GM21825 (cell line): ENCODE results near the gene UGT1A5.

Source experiments
- ATAC-seq: cut with Tn5 transposase; IDR thresholded peaks from one replicate; pipeline ENCODE4 v1.9.1; 2021; ENCODE audit warnings: mild to moderate bottlenecking, moderate library complexity; ENCODE audit not compliant: unreplicated experiment

Gene UGT1A5

DNA sequence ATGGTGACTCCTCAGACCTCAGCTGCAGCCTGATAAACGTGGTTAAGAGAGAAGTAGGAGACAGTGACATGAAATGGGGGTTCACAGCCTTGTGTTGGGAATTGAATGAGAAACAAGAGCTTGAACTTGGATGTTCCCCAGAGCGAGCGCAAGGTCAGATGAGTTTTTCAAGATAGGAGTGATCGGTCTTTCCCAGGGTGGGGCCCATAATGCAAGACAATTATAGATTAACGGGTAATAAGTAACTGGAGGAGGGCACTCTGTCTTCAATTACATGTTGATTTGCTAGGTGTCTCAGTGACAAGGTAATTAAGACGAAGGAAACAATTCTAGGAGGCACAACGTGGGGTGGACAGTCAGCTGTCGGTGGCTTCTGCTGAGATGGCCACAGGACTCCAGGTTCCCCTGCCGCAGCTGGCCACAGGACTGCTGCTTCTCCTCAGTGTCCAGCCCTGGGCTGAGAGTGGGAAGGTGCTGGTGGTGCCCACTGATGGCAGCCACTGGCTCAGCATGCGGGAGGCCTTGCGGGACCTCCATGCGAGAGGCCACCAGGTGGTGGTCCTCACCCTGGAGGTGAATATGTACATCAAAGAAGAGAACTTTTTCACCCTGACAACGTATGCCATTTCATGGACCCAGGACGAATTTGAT is at the start of gene UGT1A5:
Gene UGT1A5 (plus strand): TSS at position 297 of the 651 bp plus-strand sequence. CDS start 85 bp downstream, at position 382.
- no peak for ATAC-seq

DNA sequence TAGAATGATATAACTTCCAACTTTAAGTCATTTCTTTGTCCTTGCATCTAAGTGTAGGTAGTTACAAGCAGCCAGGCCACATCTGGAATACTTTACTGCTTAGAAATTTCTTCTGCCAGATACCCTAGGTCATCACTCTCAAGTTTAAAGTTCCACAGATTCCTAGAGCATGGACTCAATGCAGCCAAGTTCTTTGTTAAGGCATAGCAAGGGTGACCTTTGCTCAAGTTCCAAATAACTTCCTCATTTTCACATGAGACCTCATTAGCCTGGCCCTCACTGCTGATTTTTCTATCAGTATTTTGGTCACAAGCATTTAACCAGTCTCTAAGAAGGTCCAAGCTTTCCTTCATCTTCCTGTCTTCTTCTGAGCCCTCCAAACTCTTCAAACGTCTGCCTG is 48.8 kb upstream of the UGT1A5 start:
- no peak for ATAC-seq

DNA sequence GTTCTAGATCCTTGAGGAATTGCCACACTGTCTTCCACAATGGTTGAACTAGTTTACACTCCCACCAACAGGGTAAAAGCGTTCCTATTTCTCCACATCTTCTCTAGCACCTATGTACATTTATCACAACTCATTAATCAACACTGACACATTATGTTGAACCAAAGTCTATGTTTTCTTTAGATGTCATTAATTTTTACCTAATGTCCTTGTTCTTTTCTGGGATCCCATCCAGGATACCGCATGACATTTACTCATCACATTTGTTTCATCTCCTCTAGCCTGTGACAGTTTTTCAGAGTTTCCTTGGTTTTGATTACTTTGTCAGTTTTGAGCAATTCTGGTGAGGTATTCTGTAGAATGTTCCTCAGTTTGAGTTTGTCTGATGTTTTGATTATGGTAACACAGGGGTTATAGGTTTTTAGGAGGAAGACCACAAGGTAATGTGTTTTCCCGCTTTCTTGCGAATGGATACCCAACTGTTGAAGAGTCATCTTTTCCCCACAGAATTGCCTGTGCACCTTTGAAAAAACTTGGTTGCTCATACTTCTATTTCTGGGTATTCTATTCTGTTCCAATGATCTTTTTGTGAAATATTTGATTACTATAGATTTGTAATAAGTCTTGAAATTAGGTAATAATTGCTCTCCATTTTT is 44.0 kb upstream of the UGT1A5 start:
- no peak for ATAC-seq

DNA sequence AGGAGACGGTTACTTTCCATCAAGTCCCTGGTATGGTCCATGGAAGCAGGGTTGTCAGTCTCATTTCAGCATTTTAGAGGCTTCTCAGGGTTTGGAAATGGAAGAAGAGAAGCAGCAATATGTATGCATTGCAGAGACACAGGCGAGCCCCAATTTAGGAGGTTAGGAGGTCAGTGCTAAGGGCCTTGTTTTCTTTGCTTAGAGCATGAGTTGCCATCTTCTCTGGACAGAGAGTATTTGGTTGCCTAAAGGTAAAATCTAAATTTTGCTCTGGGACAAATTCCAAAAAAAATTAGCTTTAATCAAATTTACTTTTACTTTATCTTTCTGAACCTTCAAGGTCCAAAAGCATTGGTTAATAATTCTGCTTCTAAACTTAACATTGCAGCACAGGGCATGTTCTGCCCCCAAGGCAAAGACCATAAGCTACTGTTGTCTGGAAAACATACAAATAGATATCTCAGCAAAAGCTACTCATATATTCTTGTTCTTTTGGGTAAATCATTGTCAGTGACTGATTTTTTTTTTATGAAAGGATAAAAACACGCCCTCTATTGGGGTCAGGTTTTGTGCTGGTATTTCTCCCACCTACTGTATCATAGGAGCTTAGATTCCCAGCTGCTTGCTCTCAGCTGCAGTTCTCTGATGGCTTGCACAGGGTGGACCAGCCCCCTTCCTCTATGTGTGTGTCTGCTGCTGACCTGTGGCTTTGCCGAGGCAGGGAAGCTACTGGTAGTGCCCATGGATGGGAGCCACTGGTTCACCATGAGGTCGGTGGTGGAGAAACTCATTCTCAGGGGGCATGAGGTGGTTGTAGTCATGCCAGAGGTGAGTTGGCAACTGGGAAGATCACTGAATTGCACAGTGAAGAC is 41.2 kb upstream of the UGT1A5 start, which contains the start of gene UGT1A9:
Gene UGT1A9 (plus strand): TSS at position 609 of the 872 bp plus-strand sequence. CDS start 37 bp downstream, at position 646.
- ATAC-seq, result no peak

DNA sequence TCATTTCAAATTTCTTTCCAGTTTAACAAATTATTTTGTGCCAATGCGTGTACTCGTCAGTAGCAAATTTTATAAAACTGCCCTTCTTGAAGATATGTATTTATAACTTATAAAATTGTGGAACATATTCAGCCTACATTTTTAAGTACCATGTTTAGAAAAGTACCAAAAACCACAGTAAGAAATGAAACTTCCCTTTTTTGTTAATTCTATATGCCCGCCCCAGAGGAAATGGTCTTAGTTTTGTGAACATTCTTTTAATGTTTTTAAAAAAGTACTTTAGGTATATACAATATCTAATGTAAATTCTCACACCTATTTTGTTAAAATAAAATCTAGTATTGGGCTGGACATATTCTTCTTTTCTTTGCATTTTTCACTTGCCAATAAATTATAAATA is 39.8 kb upstream of the UGT1A5 start:
- ATAC-seq, result no peak

DNA sequence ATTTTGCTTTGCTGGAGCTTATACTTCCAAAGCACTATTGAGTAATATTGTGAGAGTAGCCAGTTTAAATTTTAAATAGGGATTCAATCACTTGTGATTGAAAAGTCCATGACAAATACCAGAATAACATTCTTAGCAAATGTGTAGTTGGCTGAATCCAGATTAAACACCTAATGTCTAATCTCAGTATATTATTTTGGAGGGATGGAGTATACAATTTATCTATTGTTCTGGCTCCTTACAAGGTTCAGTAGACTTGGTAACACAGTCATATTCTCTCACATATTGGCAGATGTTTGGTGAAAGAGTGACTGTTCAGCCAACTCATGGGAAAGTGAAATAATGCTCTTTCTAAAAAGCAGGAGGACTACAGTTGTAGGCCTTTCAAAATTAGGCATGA is 38.8 kb upstream of the UGT1A5 start:
- no peak for ATAC-seq

DNA sequence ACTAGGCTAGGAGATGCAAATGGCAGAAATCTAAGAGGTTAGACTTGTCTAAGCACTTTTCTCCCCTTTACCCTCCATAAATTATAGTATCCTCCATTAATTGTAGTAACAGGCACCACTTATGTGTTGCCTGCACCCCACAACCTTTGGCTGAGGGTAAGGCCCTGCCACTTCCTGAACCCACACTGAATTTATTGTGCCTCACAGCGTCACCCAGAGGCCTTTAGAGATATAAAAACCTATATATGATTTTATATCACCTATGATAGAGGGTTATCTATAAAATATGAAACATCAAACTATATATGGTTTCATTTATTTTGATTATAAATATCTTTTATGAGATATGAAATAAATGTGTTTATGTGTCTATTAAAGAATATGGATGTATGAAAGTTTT is 38.4 kb upstream of the UGT1A5 start:
- no peak for ATAC-seq

DNA sequence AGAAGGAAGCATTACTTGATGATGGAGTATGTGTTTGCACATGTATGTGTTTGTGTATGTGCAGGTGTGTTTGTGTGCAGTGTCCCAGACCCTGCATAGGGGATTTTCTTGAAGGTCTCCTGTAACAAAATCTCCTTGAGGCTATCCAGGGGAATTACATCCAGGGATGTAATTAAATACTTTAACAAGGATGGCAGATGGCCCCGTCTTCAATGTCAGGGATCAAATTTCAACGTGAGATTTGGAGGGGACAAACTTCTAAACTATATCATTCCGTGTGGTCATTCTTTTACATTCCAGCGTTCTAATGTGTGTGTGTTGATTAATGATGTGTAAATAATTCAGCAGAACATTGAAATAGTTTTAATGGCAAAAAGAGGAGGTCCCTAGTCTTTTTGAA is 37.7 kb upstream of the UGT1A5 start:
- no peak for ATAC-seq

DNA sequence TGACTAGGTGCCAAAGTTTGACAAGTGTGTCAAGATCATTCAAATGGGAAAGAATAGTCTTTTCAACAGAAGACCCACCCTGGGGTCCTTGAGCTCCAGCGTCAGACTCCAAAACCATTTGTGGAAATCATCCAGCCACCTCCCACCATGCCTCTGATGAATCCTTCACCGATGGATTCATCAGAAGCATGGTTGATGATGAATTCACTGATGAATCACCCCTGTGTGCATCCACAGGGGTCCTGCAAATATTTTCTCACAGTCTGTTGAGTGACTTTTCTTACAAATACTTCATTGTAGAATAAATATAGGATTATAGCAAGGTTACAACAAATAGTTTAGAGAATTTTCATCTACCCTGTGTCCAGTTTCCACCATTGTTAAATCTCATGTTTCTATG is 36.7 kb upstream of the UGT1A5 start:
- no peak for ATAC-seq

DNA sequence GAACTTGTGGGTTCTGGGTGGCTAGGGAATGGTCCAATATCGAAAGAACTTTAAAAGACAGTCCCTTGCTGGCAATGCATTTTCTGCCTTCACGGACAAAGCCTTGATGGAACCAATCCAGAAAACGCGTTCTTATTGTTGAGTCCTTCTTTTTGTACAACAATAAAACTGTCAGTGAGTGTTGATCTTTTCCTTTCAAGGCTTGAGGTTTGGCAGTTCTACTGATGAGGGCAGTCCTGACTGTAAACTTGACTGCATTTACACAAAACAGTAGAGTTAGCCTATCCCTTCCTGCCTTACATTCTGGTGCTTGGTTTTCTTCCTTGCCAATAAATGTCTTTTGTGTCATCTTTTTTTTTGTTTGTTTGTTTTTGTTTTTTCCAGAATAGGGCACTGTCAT is 33.5 kb upstream of the UGT1A5 start:
- ATAC-seq, result no peak

DNA sequence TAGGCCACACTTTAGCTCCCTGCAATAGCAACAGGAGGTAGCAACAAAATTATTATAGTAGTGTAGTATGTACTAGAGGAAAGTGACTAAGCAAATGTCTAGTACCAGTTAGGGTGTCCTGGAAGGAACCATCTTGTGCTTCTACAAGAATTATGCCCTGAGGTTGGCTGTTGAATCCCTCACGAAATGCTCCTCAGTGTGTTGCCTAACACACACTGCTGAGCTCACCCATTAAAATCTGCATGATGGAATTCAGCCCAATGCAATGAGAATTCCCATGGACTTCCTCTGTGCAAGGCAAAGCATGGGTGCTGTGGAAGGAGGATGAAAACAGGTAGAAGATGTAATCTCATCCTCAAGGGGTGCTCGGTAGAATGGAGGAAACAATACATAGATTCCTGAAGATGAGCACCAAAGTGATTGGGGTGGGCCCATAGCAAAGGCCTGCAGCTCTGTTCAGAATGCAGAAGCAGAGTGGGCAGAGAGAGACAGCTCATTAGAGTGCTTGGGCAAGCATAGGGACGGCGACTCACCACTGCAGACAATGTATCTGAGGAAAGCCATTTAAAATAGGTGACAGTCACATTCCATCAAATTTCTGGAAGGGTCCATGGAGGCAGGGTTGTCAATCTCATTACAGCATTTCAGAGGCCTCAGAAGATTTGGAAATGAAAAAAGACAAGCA is 32.2 kb upstream of the UGT1A5 start:
- ATAC-seq, result no peak

DNA sequence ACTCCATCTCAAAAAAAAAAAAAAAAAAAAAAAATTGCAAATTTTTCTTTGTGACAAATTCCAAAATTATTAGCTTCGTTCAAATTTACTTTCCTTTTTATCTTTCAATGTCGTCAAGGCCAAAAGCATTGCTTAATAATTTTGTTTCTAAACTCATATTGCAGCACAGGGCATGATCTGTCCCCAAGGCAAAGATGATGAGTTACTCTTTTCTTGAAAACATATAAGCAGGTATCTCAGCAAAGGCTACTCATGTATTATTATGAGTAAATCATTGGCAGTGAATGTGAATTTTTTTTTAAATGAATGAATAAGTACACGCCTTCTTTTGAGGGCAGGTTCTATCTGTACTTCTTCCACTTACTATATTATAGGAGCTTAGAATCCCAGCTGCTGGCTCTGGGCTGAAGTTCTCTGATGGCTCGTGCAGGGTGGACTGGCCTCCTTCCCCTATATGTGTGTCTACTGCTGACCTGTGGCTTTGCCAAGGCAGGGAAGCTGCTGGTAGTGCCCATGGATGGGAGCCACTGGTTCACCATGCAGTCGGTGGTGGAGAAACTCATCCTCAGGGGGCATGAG is 31.1 kb upstream of the UGT1A5 start, which contains the start of gene UGT1A7:
Gene UGT1A7 (plus strand): TSS at position 381 of the 579 bp plus-strand sequence. CDS start 37 bp downstream, at position 418.
- no peak for ATAC-seq

DNA sequence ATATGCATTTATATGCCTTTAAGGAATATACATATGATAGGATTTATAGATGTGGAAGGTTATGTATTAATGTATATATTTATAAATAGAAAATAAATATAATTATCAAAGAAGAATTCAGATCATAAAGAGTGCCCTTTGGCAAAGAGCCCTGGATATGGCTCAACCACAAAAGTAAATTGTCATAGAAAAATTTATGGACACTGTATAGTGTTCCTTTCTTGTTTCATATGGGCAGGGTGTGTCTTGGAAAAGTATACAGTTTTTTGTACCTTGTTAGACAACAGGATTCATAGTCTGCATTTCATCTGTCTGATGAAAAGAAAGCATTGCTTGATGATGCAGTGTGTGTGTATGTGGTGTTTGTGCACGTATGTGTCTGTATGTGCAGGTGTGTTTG is 28.1 kb upstream of the UGT1A5 start:
- no peak for ATAC-seq

DNA sequence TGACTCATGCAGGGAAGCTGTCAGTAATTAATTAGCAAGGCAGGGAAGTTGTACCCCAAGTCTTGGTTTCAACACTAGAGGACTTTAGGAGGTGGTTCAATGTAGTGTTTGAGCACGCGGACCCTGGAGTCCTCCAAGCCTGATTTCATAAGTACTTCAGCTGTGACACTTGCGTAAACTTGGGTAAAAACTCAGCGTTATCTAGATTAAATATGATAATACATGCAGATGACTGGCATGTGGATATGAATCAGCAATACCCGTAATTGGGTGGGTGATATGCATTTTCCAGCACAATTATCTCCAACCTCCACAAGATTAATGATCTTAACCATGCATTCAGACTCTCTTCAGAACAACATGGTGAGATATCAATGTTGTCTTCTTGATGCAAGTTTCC is 25.8 kb upstream of the UGT1A5 start:
- no peak for ATAC-seq

DNA sequence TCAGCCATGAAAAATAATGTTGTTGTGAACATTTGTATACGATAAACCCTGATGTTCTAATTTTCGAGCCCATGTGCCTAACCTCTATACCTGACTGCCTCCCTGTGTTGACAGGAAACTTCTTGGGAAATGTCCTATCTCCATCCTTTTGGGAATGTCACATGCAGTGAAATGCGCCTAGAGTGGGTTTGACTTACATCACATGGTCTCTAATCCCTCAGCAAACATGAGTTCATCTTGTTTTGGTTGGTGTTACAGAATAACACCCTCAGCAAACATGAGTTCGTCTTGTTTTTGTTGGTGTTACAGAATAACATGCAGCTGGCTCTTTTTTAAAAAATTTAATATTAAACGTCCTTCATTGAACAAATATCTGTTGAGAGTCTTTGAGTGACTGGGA is 24.4 kb upstream of the UGT1A5 start:
- ATAC-seq, result no peak

DNA sequence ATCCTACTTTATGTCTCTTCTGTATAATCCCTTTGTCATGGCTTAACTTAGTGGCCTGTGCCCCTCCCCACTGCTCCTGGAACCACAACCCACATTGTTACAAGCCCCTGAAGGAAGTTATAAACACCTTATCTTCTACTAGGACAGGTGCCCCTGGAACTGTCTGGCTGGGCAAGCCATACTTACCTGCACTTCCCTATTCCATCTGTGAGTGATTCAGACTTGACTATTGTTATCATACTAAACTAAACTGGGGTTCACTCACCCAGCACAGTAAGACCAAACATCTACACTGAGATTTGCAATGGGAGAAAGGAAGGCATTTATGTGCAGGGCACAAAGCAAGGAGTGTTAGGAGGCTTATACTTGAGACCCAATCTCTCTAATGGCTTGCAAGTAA is 23.7 kb upstream of the UGT1A5 start:
- ATAC-seq, result no peak

DNA sequence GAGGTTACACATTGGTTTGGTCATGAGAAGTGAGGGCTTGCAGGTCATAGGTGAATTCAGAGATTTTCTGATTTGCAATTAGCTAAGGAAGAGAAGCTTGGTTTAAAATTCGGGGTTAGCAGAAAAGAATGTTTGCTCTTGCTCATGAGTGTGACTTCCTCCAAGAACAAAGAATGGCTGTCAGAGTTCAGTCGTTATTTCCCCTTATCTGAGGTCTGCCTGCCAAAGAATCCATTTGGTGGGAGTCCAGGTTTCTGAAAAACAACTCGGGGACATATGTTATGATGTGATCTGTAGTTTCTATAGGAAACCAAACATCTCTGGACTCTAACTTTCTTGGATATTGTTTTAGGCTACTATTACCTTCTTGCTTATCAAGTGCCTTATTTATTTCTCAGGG is 23.2 kb upstream of the UGT1A5 start:
- ATAC-seq, result no peak

DNA sequence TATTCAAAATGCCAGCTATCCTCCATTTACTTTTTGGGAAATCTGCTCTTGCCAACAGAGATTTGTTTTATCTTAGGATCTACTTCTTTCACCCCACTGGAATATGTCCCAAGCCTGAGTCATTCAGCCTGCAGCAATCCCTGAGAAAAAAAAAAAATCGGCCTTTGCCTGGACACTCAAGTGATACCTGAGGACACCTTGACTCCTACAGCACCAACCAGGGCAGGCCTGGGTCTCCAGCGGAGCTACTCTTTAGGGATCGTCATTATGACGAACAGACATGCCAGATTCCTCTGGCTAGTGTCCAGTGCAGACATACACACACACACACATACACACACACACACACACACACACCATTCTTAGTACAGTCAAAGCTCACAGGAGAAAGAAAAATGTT is 22.3 kb upstream of the UGT1A5 start:
- ATAC-seq, result no peak

DNA sequence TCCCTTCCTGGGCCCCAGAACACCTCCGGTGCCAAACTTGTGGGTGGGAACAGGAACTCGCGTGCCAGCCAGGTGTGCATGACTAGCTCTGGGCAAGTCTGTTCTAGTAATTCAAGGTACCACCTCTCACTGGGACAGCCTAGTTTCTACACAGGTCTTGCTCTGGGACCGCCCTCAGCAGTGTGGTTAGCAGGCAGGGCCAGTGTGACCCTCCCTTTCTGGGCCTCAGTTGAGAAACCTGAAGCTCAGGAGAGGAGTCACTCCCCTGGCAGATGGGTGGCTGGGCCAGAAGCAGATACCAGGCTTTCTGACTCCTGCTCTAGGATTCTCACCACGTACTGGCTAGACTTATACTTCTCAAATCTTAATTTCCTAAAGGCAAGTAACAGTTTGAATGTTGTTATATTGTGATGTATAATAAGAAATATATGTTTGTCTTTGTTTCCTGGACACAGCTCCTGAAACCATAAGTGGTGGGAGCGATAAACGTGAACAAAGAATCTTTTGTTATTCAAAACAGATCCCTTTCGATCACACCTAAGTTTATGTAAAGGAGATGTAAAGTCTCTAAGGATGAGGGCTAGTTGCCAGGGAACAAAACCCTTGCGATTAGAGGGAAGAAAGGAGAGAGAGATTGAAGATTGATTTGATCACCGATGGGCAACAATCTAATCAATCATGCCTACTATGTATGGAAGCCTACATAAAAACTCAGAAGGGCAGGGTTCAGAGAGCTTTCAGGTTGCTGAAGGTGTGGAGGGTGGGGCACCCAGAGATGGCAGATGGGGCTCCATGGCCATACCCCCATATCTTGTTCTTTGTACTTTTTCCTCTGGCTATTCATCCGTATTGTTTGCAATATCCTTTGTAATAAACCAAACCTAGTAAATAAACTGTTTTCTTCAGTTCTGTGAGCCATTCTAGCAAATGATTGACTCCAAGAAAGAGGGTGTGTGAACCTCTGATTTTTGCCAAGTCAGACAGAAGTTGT is 21.0 kb upstream of the UGT1A5 start:
- ATAC-seq, result no peak

DNA sequence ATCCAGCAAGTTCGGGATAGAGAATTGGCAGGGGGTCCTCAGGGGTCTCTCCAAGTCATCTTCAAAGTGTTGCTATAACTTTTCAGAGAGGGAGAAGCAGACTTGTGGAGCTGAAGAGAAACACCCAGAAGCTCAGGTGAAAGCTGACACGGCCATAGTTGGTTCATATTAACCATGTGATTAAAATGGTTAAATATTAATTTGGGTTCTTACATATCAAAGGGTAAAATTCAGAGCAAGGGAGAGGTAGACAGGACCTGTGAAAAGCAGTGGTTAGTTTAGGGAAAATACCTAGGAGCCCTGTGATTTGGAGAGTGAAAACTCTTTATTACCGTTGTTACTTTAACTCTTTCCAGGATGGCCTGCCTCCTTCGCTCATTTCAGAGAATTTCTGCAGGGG is 20.1 kb upstream of the UGT1A5 start, which contains the start of gene UGT1A6:
Gene UGT1A6 (plus strand): TSS at position 243 of the 400 bp plus-strand sequence. CDS start 115 bp downstream, at position 358.
- no peak for ATAC-seq
